ENCODE data around the gene HOXD12.

GRCh38 chr2:176056406-176056805, 43.2 kb upstream of the HOXD12 start:
- TF ChIP-seq CTCF (IDR thresholded peaks at IDR 0.05; ENCODE audit: low read length): no peak
- no peak for TF ChIP-seq EZH2 (optimal IDR thresholded peaks at IDR 0.05; ENCODE audit: low read depth, low read length)
- no peak for TF ChIP-seq EZH2phosphoT487 (IDR thresholded peaks at IDR 0.05; ENCODE audit: low read length)

Data from MM.1S (cell line).